Brain microvascular endothelial cell (primary cell): Measurements from ENCODE around the gene GPR84.

Source experiments
- DNase-seq: peaks from one replicate; pipeline ENCODE4 v3.0.0-alpha.2; 2020
- H3K27ac ChIP-seq: fragments of 250-450 bp; sonication (Bioruptor Pico); 2 replicates; pipeline ENCODE4 v1.5.1; 2020; ENCODE audit warnings: mild to moderate bottlenecking, moderate library complexity
- H3K27me3 ChIP-seq: fragments of 250-450 bp; sonication (Bioruptor Pico); replicated peaks from 2 replicates; pipeline ENCODE4 v1.5.1; 2020; ENCODE audit warnings: mild to moderate bottlenecking
- H3K36me3 ChIP-seq: fragments of 250-450 bp; sonication (Bioruptor Pico); replicated peaks from 2 replicates; pipeline ENCODE4 v1.5.1; 2020; ENCODE audit warnings: mild to moderate bottlenecking
- H3K4me3 ChIP-seq: 2 replicates; pipeline ENCODE4 v1.5.1; 2011; ENCODE audit warnings: low read depth, mild to moderate bottlenecking, control low read depth, low read length, moderate library complexity
- CTCF ChIP-seq: IDR thresholded peaks from 2 replicates; pipeline ENCODE4 v1.5.1; 2011; ENCODE audit warnings: low read depth, mild to moderate bottlenecking, moderate library complexity, low read length, control low read depth, inconsistent platforms; ENCODE audit errors: missing control alignments
- in situ Hi-C: cut with HindIII; loops from 2 replicates; pipeline ENCODE4 v1.10.0; 2017; ENCODE audit warnings: low sequenced_read_pairs, low pct_ligation_motif_present

GPR84 gene

GRCh38 chr12:54324617-54325441, 39.5 kb downstream of the GPR84 start, which contains the start of gene COPZ1:
TSS of gene COPZ1 (plus strand) at chr12:54325131. CDS start at chr12:54325164, 33 bp downstream.
- in situ Hi-C loops = no loop called here
- peak; percentile 82 for TF ChIP-seq CTCF
- H3K36me3 ChIP-seq = no peaks in the 10 kb centered on the region
- peak within 1 kb of the TSS; percentile 94 for H3K27ac ChIP-seq
- H3K27me3 ChIP-seq = no peaks in the 10 kb centered on the region
- DNase-seq = peak; percentile 100
- peak within 1 kb of the TSS; percentile 98 for H3K4me3 ChIP-seq

- Histone ChIP-seq H3K27me3 (no peaks in the 10 kb centered on the region), H3K36me3 (no peaks in the 10 kb centered on the region), H3K27ac (no peak overlapping the region), H3K4me3 (no peak overlapping the region)
- in situ Hi-C loops = no loop called here
- DNase-seq = no peak
- TF ChIP-seq CTCF = no peak
Measured at GRCh38 chr12:54321363-54321762, 42.9 kb downstream of the GPR84 start.
